ENCODE data around the gene DYNLL1.
A peak's percentile ranks its signal among the peaks of the same experiment; 100 is the strongest.
"Not testable (repeated sequence)": the region's sequence is repeated elsewhere in the genome, so short reads cannot be mapped to it uniquely, and the experiment has no call there.

Gene DYNLL1

GRCh38 chr12:120495731-120496412 is at the start of gene DYNLL1:
DYNLL1 (plus strand) TSS chr12:120496113; CDS start chr12:120496422, 309 bp downstream.
- no peak for TF ChIP-seq CTCF (IDR thresholded peaks at IDR 0.05; ENCODE audit: borderline replicate concordance, control extremely low read depth, extremely low read depth, insufficient read depth, missing control alignments)
- in situ Hi-C loops (cut with MboI; ENCODE audit: low sequenced_read_pairs, unreplicated experiment): no loop called here

GRCh38 chr12:120446844-120447178 is 49.1 kb upstream of the DYNLL1 start:
- not testable (repeated sequence) for DNase-seq (ENCODE audit: low spot score)

More at GRCh38 chr12:120495731-120496412, at the start of gene DYNLL1:
- DNase-seq (ENCODE audit: low spot score): peak; percentile 99

GRCh38 chr12:120447992-120448391 is 47.9 kb upstream of the DYNLL1 start:
- in situ Hi-C loops (cut with MboI; ENCODE audit: low sequenced_read_pairs, unreplicated experiment): no loop called here
- TF ChIP-seq CTCF (IDR thresholded peaks at IDR 0.05; ENCODE audit: borderline replicate concordance, control extremely low read depth, extremely low read depth, insufficient read depth, missing control alignments): no peak
- DNase-seq (ENCODE audit: low spot score): no peak

More at GRCh38 chr12:120446844-120447178, 49.1 kb upstream of the DYNLL1 start:
- in situ Hi-C loops (cut with MboI; ENCODE audit: low sequenced_read_pairs, unreplicated experiment): not testable (repeated sequence)

- not testable (repeated sequence) for DNase-seq (ENCODE audit: low spot score)
These were observed 43.4 kb upstream of the DYNLL1 start for GRCh38 chr12:120452524-120452923.

GRCh38 chr12:120453060-120453750 is 42.7 kb upstream of the DYNLL1 start:
- no peak for TF ChIP-seq CTCF (IDR thresholded peaks at IDR 0.05; ENCODE audit: borderline replicate concordance, control extremely low read depth, extremely low read depth, insufficient read depth, missing control alignments)
- DNase-seq (ENCODE audit: low spot score): no peak
- in situ Hi-C loops (cut with MboI; ENCODE audit: low sequenced_read_pairs, unreplicated experiment): no loop called here

More at GRCh38 chr12:120452524-120452923, 43.4 kb upstream of the DYNLL1 start:
- in situ Hi-C loops (cut with MboI; ENCODE audit: low sequenced_read_pairs, unreplicated experiment): not testable (repeated sequence)

- peak; percentile 11 for TF ChIP-seq CTCF (IDR thresholded peaks at IDR 0.05; ENCODE audit: borderline replicate concordance, control extremely low read depth, extremely low read depth, insufficient read depth, missing control alignments)
- peak; percentile 60 for DNase-seq (ENCODE audit: low spot score)
- in situ Hi-C loops (cut with MboI; ENCODE audit: low sequenced_read_pairs, unreplicated experiment): no loop called here
These were observed 41.9 kb upstream of the DYNLL1 start for GRCh38 chr12:120453977-120454376.

- TF ChIP-seq CTCF (IDR thresholded peaks at IDR 0.05; ENCODE audit: borderline replicate concordance, control extremely low read depth, extremely low read depth, insufficient read depth, missing control alignments): no peak
- in situ Hi-C loops (cut with MboI; ENCODE audit: low sequenced_read_pairs, unreplicated experiment): no loop called here
- DNase-seq (ENCODE audit: low spot score): no peak
These were observed 40.6 kb upstream of the DYNLL1 start for GRCh38 chr12:120455302-120455701.
